Upper lobe of left lung (tissue), 4 donors: ENCODE data around the gene UNC13B.

Experiments used
- CTCF ChIP-seq, 6 experiments: fragments of 450-650 bp in 4 of 6; fragments of 200-600 bp in 2 of 6; sonication (generic) in 2 of 6; IDR thresholded peaks; one replicate each; pipeline ENCODE4 v1.5.1; 2016 to 2019; ENCODE audit warnings: antibody characterized with exemption in 6 of 6
- POLR2AphosphoS5 ChIP-seq, 2 donors: sonication (generic); formaldehyde crosslinking; IDR thresholded peaks; one replicate each; pipeline ENCODE4 v1.5.1; 2017; ENCODE audit warnings: antibody characterized with exemption in 2 of 2

GRCh38 chr9:35308316-35308715 lies 146.5 kb downstream of the UNC13B start:
- TF ChIP-seq POLR2AphosphoS5 (IDR thresholded peaks at IDR 0.05), result no peak
- TF ChIP-seq CTCF (IDR thresholded peaks at IDR 0.05), result no peak
